HepG2 (cell line): ENCODE data around the gene NXPE3.

Source experiments
- CBX1 ChIP-seq: IDR thresholded peaks from one replicate; pipeline ENCODE4 v1.6.1; 2016; ENCODE audit warnings: antibody characterized with exemption, low read depth
- NFYB ChIP-seq: sonication (generic); formaldehyde crosslinking; IDR thresholded peaks from 2 replicates; pipeline ENCODE4 v1.4.0; 2020; ENCODE audit warnings: missing genetic modification reagents
- POLR2A ChIP-seq, 2 experiments: IDR thresholded peaks; 2 replicates each; pipeline ENCODE4 v1.6.1; 2011; ENCODE audit warnings: low read depth in 2 of 2, low read length in 2 of 2, mild to moderate bottlenecking in 1 of 2, moderate library complexity in 1 of 2; ENCODE audit not compliant: insufficient read depth in 1 of 2
- PRDM15 ChIP-seq: sonication (generic); formaldehyde crosslinking; IDR thresholded peaks from 2 replicates; pipeline ENCODE4 v1.4.0; 2020; ENCODE audit warnings: missing genetic modification reagents

- TF ChIP-seq POLR2A (IDR thresholded peaks at IDR 0.05; ENCODE audit: insufficient read depth in 1 of 2, low read depth in 2 of 2, low read length in 2 of 2) (no peak), NFYB (CRISPR knock-in tag) (no peak), PRDM15 (no peak), CBX1 (no peak)
Measured at GRCh38 chr3:101730839-101731238, 48.2 kb upstream of the NXPE3 start.
